HG03457 (cell line): Measurements from ENCODE around the gene SLAMF9.

Experiments used
- ATAC-seq: cut with Tn5 transposase; IDR thresholded peaks from one replicate; pipeline ENCODE4 v1.9.1; 2021; ENCODE audit warnings: moderate number of reproducible peaks; ENCODE audit not compliant: unreplicated experiment

Gene SLAMF9

DNA sequence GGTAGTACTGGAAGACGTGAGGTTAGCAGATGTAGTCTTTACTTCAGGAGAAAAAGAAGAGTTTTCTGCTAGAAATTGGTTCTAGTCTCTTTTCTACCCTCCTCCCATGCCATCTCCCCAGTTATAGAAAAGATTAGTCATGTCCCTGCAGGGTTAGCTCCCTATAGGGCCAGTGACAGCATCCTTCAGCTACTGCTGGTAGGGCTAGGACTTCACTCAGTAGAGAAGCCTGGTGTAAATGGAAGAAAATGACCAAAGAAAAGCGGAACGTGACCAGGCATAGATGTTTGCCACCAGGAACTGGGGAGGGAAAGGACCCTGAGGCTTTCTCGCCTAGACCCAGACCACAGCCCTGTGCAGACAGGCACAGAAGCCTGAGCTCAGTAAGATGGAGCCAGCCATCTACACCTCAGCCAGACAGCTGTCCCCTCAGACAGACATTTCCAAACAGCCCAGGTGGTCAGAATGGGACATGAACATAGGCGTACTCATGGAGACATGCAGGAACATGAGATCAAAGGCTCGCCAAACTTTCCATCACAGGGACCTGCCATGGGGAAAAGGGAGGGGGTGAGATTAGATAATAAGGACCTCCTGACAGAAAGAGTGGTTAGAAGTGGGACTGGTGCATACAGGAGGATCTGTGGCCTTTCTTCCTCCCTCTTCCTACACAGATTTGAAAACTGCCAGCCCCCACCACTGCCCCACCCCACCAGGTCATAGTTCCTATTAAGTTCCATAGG is 23.5 kb upstream of the SLAMF9 start:
- ATAC-seq, result no peak

- no peak for ATAC-seq
These were observed 20.4 kb upstream of the SLAMF9 start for GRCh38 chr1:159974350-159974965.

DNA sequence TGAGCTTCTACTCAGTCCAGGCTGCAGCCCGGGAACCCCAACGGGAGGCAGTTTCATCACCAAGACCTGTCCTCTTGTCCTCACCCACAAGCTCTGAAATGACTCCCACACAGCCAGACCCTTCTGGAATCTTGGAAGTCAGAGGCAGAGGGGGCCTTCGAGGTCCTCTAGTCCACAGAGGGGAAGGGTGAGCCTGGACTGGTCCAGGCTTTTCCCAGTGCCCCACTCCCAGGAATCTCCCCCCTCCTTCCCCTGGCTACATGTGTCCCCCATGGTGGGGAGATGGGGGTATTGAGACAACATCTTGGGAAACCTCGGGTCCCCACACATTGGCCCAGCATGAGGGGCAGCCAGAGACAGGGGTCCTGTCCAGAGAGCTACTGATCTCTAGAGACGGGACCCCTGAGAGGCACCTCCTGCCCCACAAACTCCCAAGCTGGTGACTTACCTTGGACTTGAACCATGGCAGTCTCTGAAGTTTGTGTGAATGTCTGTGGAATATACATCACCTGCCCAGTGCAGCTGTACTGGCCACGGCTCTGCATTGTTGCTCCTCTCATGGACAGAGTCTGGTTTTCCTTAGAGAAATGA is 19.4 kb upstream of the SLAMF9 start:
- ATAC-seq, result no peak

GRCh38 chr1:159972443-159973205 is 18.6 kb upstream of the SLAMF9 start:
- ATAC-seq, result no peak

GRCh38 chr1:159970932-159971342 is 16.9 kb upstream of the SLAMF9 start:
- no peak for ATAC-seq

- ATAC-seq, result no peak
These were observed 14.9 kb upstream of the SLAMF9 start for GRCh38 chr1:159968901-159969300.

- no peak for ATAC-seq
These were observed 11.2 kb upstream of the SLAMF9 start for GRCh38 chr1:159965263-159965662.

GRCh38 chr1:159964144-159964543 is 10.1 kb upstream of the SLAMF9 start:
- no peak for ATAC-seq

DNA sequence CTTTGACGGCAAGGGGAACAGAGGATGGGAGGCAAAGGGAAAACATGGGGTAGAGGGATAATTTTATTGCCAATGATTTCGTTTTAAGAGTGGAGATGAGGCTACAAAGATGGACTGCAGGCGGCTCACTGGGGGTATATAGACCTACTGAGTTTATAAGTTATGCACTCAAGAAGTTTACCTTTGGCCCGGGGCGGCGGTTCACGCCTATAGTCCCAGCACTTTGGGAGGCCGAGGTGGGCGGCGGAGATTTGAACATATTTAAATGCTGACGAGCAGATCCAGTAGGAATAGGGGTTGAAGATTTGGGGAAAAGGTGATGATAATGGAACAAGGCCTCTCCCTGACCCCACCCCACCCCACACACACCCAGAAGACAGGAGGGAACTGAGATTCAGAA is 8.1 kb upstream of the SLAMF9 start:
- no peak for ATAC-seq

GRCh38 chr1:159961636-159962035 is 7.6 kb upstream of the SLAMF9 start:
- ATAC-seq, result no peak

DNA sequence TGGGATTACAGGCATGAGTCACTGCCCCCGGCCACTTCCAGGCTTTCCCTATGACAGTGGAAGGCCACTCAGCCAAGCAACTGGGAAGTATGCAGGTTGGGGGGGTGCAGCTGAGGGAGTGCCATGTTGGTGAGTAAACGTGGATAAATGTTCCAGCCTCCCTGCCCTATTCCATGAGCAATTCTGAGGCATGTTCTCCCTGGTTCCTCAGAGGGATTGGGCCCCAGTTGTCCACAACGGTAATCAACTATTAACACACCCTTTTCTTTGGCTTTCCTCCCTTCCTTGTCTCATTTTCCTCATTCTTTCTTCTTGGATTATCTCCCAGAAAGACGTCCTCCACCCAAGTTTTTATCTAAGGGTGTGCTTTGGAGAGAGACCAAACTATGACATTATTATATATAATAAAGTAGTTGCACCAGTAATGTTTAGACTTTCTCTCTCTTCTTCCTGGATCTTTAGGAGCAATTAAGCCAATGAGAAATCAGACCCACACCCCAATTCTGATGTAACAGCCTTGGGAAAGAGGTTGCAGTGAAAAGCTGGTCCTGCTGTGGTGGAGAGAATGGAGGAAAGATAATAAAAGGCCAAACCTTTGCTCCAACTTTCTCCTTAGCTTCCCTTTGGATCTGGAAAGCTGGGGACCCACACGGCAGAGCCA is 6.8 kb upstream of the SLAMF9 start:
- ATAC-seq, result no peak

DNA sequence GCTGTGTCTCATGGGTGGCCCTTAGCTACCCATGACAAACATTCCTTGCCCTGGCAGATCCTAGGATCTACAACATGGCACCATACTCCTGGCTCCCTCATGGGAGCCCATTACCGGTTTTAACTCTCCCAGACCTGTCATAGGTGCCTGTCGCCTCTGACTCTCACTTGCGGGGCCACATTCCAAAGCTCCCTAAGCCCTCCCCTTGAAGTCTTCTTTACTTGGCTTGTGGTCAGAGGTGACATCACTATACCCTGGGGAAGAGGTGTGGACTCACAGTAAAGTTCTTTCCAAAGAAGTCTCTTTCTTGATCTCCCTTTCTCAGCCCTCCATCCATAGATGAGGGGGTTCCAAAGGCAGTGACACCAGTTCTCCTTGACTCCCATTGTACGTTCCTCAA is 5.4 kb upstream of the SLAMF9 start:
- no peak for ATAC-seq

- ATAC-seq, result no peak
These were observed 4.8 kb upstream of the SLAMF9 start for GRCh38 chr1:159958719-159959380.

DNA sequence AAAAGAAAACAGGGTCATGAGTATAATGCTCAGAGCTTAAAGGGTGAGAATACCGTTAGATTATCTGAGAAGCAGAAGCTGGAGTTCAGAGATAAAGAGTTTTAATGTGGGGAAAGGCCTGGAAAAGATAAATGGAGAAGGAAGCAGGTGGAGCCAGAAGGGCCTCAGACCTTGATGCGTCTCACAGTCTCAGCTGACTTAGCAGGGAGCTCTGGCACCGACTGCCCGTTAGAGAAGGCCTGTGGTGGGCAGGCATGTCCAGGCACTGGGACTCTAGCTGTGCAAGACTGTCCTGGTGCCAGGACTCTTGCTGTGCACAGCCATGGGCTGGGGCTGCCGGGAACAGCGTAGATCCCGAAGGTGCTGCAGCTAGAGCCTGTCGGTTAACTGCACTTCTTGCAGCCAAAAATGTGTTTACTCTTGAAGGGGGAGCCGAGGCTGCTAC is 3.8 kb upstream of the SLAMF9 start:
- no peak for ATAC-seq

GRCh38 chr1:159955456-159955855 is 1.4 kb upstream of the SLAMF9 start:
- ATAC-seq, result no peak

GRCh38 chr1:159952932-159953331 is 1.1 kb downstream of the SLAMF9 start:
- no peak for ATAC-seq

GRCh38 chr1:159951551-159951950 is 2.5 kb downstream of the SLAMF9 start:
- ATAC-seq, result no peak

- no peak for ATAC-seq
These were observed 3.0 kb downstream of the SLAMF9 start for GRCh38 chr1:159951016-159951415.

DNA sequence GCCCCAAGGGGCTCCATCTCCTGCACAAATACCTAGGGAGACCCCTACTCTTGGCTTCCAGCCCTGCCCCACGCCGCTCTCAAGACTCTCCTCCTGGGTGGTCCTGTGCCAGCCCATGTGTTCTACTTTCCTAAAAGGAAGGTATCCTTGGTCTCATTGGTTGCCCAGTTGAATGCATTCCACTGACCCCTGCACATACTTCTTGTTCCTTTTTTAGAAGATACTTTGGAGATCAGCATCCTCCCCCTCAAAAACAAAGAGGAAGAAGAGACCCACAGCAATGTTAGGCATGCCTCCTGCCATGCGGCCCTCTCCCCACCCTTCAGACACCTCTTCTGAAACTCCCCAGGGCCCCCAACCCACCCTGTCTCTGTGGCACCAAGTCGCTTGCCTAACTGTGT is 4.1 kb downstream of the SLAMF9 start:
- ATAC-seq, result no peak

DNA sequence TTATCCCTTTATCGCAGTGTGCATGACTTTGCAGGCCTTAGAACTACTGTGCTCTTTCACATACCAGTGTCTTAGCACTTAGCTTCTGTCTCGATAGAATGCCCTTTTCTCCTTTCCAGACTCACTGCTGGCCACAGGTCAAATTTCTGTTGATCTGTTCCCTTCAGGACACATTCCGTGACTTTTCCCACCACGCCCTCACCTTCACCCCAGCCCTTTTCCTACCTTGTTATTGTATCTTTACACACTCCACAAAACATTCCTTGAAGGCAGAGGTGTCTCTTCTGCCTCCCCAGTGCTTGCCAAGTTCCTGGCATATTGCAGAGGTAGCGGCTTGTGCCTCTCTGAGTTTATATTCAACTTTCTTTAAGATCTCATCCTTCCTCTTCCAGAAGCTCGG is 4.9 kb downstream of the SLAMF9 start:
- no peak for ATAC-seq

DNA sequence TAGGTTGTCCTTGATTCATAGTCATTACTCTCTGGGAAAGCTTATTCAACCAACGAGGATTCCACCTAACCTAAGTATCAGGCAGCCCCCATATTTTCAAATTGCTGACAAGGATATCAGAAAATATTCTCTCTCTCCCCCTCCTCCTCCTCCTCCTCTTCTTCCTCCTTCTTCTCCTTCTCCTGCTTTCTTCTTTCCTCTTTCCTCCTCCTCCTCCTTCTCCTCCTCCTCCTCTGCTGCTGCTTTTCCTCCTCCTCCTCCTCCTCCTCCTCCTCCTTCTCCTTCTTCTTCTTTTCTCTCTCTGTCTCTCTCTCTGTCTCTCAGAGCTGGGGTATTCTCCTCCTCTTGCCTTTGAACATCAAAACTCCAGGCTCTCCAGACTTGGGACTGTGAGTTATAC is 6.1 kb downstream of the SLAMF9 start:
- ATAC-seq, result no peak
